KMS-11 (cell line): ENCODE results near the gene ITPR1.
"Not testable (repeated sequence)": the region's sequence is repeated elsewhere in the genome, so short reads cannot be mapped to it uniquely, and the experiment has no call there.

Experiments
- H2AFZ ChIP-seq: fragments of 200-600 bp; sonication (generic); 2 replicates; pipeline ENCODE4 v1.6.1; 2016; ENCODE audit warnings: antibody characterized with exemption, mixed run types, low read depth
- H3K27ac ChIP-seq: fragments of 200-600 bp; sonication (generic); 2 replicates; pipeline ENCODE4 v1.6.1; 2016; ENCODE audit warnings: mild to moderate bottlenecking, mixed run types
- H3K27me3 ChIP-seq: fragments of 200-600 bp; sonication (generic); 2 replicates; pipeline ENCODE4 v1.6.1; 2017; ENCODE audit warnings: mild to moderate bottlenecking, low read depth, mixed run types, moderate library complexity; ENCODE audit not compliant: insufficient read depth
- H3K36me3 ChIP-seq: fragments of 200-600 bp; sonication (generic); 2 replicates; pipeline ENCODE4 v1.6.1; 2017; ENCODE audit warnings: mild to moderate bottlenecking, mixed run types; ENCODE audit not compliant: insufficient read depth
- H3K4me1 ChIP-seq: fragments of 200-600 bp; sonication (generic); 2 replicates; pipeline ENCODE4 v1.6.1; 2016; ENCODE audit warnings: mild to moderate bottlenecking, low read depth, mixed run types; ENCODE audit not compliant: poor library complexity, severe bottlenecking
- H3K4me2 ChIP-seq: fragments of 200-600 bp; sonication (generic); 2 replicates; pipeline ENCODE4 v1.7.0; 2016; ENCODE audit warnings: mild to moderate bottlenecking, mixed run types
- H3K4me3 ChIP-seq: fragments of 200-600 bp; sonication (generic); IDR thresholded peaks from 2 replicates; pipeline ENCODE4 v1.6.1; 2017; ENCODE audit warnings: low read depth, low read length, mixed read lengths; ENCODE audit not compliant: insufficient read depth
- H3K79me2 ChIP-seq: fragments of 200-600 bp; sonication (generic); 2 replicates; pipeline ENCODE4 v1.6.1; 2016; ENCODE audit warnings: low read depth, mixed run types; ENCODE audit not compliant: insufficient read depth
- H3K9ac ChIP-seq: fragments of 200-600 bp; sonication (generic); 2 replicates; pipeline ENCODE4 v1.6.1; 2016; ENCODE audit warnings: mild to moderate bottlenecking, mixed run types
- H4K20me1 ChIP-seq: fragments of 200-600 bp; sonication (generic); 2 replicates; pipeline ENCODE4 v1.6.1; 2016; ENCODE audit warnings: mild to moderate bottlenecking, mixed run types; ENCODE audit not compliant: insufficient read depth
- CTCF ChIP-seq: fragments of 200-600 bp; sonication (generic); conservative IDR thresholded peaks from 2 replicates; pipeline ENCODE4 v1.6.1; 2017; ENCODE audit warnings: low read depth, mild to moderate bottlenecking, antibody characterized with exemption, low read length, moderate library complexity, mixed read lengths

ITPR1 gene

GRCh38 chr3:4454142-4454541 is 39.0 kb upstream of the ITPR1 start:
- no peak for TF ChIP-seq CTCF
- Histone ChIP-seq H3K27me3 (no peaks in the 10 kb centered on the region), H4K20me1 (no peaks in the 10 kb centered on the region), H3K36me3 (no peaks in the 10 kb centered on the region), H3K27ac (no peak overlapping the region), H3K4me3 (no peak overlapping the region), H2AFZ (no peak overlapping the region), H3K9ac (no peak overlapping the region), H3K79me2 (no peaks in the 10 kb centered on the region), H3K4me2 (no peak overlapping the region), H3K4me1 (no peaks in the 10 kb centered on the region)

- not testable (repeated sequence) for H3K79me2 ChIP-seq, H3K4me3 ChIP-seq, H2AFZ ChIP-seq
Observed at GRCh38 chr3:4456780-4457179, 36.4 kb upstream of the ITPR1 start.

GRCh38 chr3:4458961-4459360 is 34.2 kb upstream of the ITPR1 start:
- H3K27me3 ChIP-seq = no peaks in the 10 kb centered on the region
- no peaks in the 10 kb centered on the region for H3K79me2 ChIP-seq
- H3K4me2 ChIP-seq = no peak overlapping the region
- H3K9ac ChIP-seq = no peak overlapping the region
- no peaks in the 10 kb centered on the region for H3K36me3 ChIP-seq
- H3K4me3 ChIP-seq = no peak overlapping the region
- H4K20me1 ChIP-seq = no peaks in the 10 kb centered on the region
- no peak overlapping the region for H3K27ac ChIP-seq
- no peaks in the 10 kb centered on the region for H3K4me1 ChIP-seq
- no peak for TF ChIP-seq CTCF
- no peak overlapping the region for H2AFZ ChIP-seq

More at GRCh38 chr3:4456780-4457179, 36.4 kb upstream of the ITPR1 start:
- not testable (repeated sequence) for H3K36me3 ChIP-seq, H4K20me1 ChIP-seq, H3K9ac ChIP-seq, H3K27me3 ChIP-seq, H3K4me2 ChIP-seq, H3K4me1 ChIP-seq, H3K27ac ChIP-seq

- Histone ChIP-seq H4K20me1 (no peaks in the 10 kb centered on the region), H3K4me3 (no peak overlapping the region), H2AFZ (no peak overlapping the region), H3K79me2 (no peaks in the 10 kb centered on the region), H3K4me2 (no peak overlapping the region), H3K36me3 (no peaks in the 10 kb centered on the region), H3K27me3 (no peaks in the 10 kb centered on the region), H3K9ac (no peak overlapping the region), H3K4me1 (no peaks in the 10 kb centered on the region), H3K27ac (no peak overlapping the region)
- TF ChIP-seq CTCF = no peak
Observed at GRCh38 chr3:4460334-4460733, 32.8 kb upstream of the ITPR1 start.

GRCh38 chr3:4461468-4462090 is 31.6 kb upstream of the ITPR1 start:
- H3K4me1 ChIP-seq = no peaks in the 10 kb centered on the region
- H3K27me3 ChIP-seq = no peaks in the 10 kb centered on the region
- H3K9ac ChIP-seq = no peak overlapping the region
- H4K20me1 ChIP-seq = no peaks in the 10 kb centered on the region
- H3K4me3 ChIP-seq = no peak overlapping the region
- no peak overlapping the region for H2AFZ ChIP-seq
- H3K27ac ChIP-seq = no peak overlapping the region
- H3K36me3 ChIP-seq = no peaks in the 10 kb centered on the region
- no peak overlapping the region for H3K4me2 ChIP-seq
- no peaks in the 10 kb centered on the region for H3K79me2 ChIP-seq
- TF ChIP-seq CTCF = no peak
